Measurements from ENCODE around the gene CCDC38.
A peak's percentile ranks its signal among the peaks of the same experiment; 100 is the strongest.
"Not testable (repeated sequence)": the region's sequence is repeated elsewhere in the genome, so short reads cannot be mapped to it uniquely, and the experiment has no call there.

The CCDC38 gene

DNA sequence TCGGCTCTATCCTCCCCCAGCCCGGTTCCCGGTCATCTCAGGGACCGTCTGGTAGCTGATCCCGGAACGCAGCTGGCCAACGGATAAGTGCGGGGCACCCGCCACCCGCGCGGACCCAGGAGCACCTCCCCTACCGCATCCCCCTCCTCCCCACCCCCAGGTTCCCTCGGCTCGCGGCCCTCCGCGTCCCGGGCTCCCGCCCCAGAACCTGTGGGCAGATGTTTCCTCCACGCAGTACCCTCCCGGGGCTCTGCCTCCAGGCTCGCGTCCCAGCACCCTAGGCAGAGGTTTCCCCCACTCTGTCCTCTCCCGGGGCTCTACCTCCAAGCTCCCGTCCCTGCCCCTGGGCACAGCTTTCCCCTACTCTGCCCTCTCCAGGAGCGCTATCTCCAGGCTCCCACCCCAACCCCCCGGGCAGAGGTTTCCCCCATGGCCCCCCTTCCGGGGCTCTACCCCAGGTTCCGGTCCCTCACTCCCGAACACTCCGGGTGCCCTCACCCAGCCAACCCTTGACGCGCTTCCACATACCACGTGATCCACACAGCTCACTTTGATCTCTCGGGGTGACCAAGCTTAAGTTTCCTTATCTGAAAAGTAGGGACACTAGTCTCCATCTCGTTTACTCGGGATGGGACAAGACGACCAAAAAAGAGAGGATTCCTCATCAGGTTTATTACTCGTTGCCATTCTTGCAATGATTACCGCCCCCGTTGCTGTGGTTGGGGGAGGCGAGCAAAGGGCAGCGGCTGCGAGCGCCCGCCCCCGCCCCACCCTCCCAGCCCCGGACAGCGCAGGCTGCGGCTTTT is at the start of gene CCDC38:
Gene CCDC38 (minus strand): TSS at position 91 of the 806 bp plus-strand sequence. CDS start 6,105 bp downstream, outside the sequence.
- DNase-seq: peak; percentile 83 to 84

DNA sequence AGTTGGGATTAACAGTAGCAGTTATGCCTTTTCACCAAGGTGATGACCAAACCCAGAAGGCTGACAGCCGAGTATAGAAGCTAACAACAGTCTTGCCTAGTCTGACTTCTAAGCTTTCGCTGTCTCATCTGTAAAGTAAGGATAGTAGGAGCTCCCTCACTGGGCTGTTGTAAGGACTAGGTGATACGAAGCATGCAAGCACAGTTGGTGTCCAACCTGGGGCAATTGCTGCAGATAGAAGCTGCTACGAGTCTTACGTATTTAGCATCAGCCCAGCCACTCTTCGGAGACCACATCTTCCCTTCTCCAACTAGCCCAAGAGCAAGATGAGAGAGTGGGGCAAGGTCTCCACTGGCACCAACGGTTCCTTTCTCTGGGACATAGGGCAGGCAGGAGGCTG is 47.7 kb upstream of the CCDC38 start:
- DNase-seq: no peak

DNA sequence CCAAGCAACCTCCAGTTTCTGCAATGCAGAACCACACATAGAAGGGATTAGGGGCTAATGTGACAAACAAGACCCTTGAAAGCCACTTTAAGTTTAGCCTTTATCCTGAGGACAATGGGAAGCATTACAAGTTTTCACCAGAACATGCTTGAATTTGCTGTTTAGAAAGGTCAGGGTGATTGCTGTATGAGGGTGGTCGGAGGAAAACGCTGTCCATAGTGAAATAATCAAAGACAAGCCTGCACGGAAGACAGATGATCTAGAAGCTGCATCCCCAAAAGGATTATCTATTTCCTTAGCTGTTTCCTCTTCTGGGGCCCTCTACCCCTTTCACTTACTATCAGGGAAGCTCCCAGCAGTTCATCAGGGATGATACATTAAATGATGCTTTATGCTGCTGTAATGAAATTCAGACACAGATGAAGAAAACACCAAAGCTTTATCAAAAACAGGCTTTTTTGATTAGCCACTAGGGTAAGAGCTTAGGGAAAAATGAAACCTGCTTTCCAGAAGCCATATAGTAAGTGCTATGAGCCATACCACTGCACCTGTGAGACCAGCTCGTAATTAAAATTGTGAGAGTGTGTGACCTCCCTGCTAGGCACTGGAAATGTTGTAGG is 47.2 kb upstream of the CCDC38 start:
- DNase-seq: no peak

DNA sequence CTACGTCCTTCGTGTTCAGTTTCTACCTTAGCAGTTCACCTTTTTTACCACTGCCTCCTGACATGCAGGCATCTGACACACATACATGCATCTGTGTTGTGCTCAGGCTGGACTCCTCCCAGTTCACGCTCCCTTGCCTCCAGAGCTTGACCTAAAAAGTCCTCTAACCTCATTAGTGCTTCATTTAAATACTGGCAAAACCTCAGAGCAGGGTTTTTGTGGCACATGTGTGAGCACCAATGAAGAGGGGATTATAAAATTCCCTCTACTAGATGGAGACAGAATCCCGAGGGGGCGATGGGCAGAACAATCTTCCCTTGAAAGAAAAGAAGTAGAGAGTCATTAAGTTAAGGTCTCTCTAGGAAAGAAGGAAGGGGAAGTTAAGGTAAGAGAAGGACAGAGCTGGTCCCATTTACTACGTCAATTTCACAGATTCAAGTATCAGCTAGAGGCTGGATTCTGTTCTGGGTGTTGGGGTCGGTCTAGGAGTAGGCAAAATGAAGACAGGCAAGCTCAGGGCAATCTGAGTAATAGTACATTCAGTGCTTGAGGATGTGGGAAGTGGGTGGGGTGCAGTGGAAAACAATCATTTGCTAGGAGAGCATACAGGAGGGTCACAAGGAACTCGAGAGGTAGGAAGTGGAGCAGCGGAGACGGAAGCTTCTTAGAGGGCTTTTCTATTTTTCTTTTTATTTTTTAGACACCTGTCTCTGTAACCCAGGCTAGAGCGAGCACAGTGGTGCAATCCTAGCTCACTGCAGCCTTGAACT is 46.3 kb upstream of the CCDC38 start:
- DNase-seq: no peak

DNA sequence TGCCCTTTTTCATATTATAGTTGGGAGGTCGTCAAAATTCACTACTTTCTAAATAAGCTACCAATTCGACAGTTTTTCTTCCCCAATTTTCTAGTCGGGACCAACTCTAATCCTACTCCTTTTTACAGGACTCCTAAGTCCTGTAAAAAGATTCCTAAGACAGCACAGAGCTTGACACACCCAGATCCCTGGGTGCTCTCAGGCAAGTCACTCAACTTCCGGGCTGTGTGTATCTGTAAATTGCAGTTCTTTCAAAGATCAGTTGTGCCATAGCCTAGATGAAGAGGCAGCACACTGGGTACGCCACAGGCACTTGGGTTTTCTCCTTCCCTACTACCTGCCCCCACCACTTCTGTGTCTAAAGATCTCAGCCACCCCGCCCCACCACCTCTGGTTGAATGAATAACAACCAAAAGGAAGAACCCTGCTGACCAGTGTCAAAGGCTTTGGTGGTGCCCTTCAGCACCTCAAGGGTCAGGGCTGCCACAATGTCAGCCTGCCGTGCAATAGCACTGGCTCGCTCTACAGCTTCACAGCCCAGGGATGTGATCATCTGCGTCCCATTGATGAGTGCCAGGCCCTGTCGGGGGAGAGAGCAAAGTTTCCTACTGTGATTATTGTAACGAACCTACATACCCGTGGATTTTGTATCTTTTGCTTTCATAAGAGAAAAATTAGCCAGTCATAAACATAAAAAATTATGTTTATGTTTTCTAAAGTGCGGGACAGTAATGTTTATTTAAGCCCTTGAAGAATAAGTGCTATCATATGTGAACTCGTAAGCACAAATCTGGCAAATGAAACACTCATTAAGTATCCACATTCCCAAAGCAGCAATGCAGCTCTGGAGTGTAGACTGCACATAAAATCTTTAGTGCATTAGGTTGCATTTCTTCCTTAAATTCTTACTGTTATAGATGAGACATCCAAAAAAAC is 44.5 kb upstream of the CCDC38 start:
- DNase-seq: no peak

DNA sequence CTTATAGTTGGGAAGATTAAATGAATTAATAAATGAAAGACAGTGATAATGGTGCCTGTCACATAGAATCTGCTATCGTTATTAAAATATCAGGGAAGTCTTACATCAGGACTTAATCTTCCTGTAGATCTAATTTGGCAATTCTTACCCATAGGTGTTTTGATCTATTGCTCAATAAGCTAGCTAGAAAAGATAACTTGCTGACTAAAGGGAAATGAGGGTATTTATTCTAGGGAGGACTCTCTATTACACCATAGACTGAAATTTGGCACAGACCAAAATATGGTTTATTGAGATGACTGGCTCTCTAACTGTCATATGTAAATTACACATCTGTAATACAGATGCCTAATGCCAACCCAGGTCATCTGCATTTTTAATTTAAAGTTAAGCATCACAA is 42.3 kb upstream of the CCDC38 start:
- no peak for DNase-seq

DNA sequence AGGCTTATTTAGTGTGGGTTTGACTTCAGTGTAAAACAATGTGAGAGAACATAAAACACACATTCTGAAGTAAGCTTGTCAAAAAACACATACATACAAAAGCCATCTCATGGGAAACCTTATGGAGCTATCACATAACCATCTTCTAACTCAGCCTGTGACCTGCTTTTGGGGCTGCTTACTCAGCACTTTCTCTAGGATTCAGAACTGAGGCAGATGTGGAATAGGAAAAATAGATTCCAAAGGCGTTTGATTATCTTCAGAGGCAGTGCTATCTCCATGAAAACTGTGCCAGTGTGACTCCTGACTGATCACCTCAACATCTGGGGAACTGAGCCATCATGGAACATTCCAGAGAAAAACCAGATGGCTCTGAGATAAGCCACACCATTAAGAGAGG is 40.2 kb upstream of the CCDC38 start:
- no peak for DNase-seq

DNA sequence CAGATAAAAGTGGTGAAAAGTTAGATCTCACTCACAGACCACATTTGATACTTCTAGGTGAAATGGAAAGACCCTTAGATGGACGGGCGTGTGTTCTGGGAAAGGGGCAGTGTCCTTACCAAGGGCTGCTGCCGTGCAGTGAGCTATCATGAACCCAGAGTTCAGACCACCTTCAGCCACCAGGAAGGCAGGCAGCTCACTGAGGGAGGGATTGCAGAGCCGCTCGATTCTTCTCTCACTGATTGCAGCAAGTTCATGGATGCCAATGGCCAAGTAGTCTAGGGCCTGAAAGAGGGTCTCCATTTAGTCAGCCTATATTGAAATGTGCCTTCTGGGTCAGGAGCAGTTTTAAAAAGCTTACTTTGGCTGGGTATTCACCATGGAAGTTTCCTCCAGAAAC is 38.0 kb upstream of the CCDC38 start:
- no peak for DNase-seq

DNA sequence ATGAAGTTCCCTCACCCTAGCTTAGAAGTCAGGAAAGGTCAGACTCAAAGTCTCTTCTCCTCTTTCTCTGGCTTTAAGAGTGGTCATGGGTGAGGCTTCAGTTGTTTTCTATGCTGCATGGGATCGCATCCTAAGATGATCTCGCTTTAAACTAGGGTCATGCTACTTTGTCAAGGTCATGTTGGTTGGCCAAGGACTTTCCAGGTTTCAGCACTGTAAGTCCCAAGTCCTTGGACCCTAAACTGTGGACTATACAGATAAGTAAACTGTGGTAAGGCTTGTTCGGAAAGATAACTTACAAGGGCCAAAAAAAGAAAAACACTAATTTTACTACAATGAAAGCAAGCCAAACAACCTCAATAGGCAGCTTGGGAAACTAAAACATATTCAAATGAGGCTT is 36.4 kb upstream of the CCDC38 start:
- no peak for DNase-seq

DNA sequence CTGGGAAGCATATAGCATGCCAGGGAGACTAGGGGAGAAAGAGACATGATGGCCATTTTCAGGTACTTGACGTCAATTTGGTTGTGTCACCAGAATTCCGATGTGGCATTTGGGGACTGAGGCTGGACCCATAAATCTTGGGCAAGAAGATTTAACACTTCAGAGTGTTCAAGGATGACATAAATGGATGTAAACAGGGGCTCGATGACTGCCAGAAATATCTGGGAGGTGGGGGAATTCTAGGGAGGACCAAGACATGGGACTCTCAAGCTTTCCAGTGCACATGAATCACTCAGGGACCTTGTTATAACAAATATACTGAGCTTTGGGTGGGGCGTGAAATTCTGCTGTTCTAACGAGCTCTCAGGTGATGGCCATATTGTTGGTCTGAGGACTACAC is 35.9 kb upstream of the CCDC38 start:
- DNase-seq: no peak

DNA sequence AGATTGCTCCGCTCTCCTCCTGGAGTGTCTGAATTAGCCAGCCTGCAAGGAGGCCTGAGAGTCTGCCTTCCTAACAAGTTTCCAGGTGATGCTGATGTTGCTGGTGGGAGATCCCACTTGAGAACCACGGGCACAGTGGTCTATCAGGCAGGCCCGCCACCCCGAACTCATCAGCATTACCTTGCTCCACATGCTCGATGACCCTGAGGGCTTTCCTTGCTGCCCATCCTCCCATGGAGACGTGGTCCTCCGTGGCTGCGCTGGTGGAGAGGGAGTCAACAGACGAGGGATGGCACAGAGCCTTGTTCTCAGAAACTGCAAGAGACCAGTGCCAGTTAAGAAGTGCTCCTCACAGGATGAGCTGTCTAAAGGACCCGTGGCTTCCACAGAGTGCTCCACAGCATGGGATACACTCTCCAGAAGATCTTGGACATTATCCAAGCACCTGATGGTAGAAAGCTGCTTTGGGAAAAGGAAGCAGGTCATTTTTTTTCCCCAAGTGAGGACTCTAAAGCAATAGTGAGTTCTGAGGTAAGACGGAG is 35.4 kb upstream of the CCDC38 start:
- no peak for DNase-seq

DNA sequence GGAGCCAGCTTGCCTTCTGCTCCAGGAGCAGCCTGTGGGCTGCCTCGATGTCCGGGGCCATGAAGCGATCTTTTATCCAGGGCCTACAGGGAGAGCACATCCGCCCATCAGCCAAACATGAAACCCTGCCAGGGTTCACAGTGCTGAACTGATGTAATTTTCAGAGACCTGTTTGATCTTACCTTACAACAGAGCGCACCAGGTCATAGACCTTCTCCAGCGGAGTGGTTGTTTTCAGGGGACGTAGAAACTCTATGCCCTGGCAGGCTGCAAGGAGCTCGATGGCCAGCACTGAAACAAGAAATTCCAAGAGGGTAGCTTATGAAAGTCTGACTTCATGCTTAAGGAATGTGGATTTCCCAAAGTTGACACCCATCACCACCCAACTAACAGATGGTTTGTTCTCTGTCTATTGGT is 34.0 kb upstream of the CCDC38 start:
- DNase-seq: no peak

DNA sequence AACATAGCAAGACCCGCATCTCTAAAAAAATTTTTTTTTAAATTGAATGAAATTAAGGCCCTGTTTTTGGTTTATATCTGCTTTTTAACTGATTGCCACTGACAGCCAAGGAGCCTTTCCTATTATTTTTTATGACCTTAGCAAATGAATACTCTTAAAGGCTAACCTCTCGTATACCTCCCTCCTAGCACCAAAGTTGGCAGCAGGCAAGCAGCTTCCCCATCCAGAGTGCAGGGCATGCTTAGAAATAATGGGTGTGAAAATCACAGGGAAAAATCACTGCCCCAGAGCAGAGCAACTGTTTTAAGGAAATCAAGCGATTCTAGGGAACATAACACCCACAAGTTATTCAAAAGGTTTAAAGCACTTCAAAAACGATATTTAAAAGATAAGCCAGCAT is 33.1 kb upstream of the CCDC38 start:
- DNase-seq: no peak

DNA sequence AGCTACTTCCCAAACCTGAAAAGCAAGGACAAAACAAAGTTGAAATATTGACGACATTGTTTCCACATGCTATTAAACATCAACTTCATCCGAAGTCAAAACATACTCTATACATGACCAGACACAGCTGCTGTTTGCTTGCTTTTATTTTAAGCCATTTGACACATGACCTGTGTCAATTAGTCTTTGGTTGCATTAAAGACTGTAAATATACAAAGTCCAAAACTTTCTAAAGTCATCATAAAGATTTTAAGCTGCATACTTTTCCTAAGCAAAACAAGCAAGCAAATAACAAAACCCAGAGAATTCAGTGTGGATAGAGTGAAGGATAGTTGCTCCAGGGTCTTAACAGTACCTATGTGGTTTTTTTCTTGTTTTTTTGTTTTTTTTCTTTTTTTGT is 31.9 kb upstream of the CCDC38 start:
- no peak for DNase-seq

DNA sequence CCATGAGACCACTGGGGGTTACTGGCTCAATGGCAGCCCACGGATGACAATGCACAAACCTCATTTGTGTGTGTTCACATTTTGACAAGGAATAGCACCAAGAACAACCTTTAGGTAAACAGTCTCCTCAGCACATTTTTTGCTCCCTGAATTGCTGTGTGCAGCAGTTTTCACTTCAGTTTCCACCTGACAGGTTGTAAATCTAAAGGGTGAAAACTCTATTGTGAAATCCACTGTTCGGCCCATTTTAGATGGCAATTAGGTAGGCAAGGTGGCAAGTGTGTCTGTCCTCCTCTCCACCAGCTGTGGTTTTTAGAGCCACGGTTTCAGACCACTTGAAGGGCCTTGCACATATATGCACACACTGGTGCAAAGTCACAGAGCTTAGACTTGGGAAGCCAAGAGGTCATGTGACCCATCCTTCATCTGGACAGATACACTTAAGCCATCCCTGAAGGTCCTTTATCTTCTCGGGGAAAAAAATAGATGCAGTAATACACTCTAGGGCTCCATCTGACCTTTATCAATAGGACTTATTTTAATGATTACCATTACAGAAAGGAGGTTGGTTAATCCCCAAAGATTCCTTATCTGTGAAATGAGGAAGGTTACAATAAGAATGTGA is 30.5 kb upstream of the CCDC38 start:
- DNase-seq: no peak

DNA sequence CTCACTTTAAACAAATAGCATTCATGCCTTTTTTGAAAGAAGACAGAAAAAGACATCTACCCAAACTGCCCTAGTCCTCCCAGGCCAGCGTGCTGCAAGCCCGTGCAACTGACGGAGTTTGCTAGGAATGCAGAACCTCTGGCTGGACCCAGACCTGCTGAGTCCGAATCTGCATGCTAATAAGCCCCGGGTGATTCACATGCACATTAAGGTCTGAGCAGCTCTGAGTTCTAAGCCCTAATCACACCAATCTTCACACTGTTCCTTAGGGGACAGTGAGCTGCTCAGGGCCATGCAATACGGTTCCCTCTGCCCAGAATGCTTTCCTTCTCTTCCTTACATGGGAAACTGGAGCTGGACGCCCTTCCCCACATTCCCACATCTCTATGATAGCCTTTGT is 28.5 kb upstream of the CCDC38 start:
- no peak for DNase-seq

DNA sequence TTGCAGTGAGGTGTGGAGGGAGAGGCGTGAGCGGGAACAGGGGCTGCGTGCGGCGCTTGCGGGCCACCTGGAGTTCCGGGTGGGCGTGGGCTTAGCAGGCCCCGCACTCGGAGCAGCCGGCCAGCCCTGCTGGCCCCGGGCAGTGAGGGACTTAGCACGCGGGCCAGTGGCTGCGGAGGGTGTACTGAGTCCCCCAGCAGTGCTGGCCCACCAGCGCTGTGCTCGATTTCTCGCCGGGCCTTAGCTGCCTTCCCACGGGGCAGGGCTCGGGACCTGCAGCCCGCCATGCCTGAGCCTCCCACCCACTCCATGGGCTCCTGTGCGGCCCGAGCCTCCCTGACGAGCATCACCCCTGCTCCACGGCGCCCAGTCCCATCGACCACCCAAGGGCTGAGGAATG is 26.7 kb upstream of the CCDC38 start:
- DNase-seq: not testable (repeated sequence)

DNA sequence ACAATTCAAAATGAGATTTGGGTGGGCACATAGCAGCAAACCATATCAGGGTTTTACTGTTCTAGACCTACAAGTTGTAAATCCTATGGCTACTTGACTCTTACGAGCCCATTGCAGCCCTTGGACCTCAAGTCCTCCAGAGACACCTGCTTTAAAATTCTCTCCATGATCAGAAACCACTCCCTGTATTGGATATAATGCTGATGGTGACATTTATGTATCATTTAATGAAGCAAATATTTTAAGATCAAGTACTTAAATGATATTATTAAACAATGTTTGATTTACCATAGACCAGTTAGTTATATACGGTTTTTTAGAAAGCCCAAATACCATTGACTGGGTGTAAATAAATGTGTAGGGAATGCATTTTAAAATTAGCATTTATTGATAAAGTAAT is 24.9 kb upstream of the CCDC38 start:
- DNase-seq: no peak

DNA sequence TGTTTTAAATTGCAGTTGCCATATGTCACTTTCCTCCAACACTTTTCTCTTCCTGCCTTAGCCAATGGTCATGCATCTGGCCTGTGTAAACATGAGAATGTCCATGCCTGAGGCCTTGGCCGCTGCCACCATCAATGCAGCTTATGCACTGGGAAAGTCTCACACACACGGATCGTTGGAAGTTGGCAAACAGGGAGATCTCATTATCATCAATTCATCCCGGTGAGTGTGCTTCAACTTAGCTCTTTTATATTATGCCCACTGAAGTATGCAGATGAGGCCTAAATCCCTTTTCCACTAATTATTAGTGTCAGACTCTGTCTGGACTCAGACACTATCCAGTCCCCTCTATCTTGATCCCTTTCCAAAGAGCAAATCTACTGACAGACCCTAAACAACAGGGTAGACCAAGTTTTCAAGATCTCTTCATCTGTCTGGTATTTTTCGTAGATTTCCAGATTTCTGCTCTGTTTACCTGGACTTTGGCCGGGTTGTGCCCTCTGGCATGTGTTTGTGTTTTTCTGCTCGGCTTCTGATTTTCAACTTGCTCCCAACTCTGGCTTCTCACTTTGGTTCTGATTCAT is 24.0 kb upstream of the CCDC38 start:
- DNase-seq: no peak

DNA sequence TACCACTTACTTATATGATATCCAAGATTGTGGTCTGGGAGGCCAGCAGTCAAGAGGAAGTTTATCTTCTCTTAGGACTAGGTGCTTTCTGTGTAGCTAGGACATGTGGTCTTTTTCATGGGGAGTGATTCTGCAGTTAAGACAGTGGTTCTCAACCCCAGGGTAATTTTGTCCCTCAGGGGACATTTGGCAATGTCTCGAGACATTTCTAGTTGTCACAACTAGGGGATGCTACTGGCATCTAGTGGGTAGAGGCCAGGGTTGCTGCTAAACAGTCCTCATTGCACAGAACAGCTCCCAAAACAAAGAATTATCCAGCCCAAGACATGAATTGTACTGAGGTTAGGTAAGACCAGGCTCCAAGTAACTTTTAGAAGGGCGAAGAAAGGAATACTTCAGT is 20.7 kb upstream of the CCDC38 start:
- DNase-seq: no peak

DNA sequence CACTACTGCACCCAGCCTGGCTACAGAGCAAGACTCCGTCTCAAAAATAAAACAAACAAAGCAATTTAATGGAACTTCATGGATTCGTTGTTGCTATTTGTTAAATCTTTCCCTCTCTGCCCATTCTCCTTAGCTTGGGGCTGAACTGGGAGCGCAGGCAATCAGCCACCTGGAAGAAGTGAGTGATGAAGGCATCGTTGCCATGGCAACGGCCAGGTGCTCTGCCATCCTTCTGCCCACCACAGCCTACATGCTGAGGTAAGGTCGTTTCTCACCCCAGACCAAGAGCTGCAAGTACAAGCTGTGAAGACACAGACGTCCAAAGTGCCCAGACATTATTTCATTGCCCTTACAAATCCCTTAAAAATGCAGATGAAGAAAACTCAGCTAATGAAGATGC is 19.8 kb upstream of the CCDC38 start:
- no peak for DNase-seq

DNA sequence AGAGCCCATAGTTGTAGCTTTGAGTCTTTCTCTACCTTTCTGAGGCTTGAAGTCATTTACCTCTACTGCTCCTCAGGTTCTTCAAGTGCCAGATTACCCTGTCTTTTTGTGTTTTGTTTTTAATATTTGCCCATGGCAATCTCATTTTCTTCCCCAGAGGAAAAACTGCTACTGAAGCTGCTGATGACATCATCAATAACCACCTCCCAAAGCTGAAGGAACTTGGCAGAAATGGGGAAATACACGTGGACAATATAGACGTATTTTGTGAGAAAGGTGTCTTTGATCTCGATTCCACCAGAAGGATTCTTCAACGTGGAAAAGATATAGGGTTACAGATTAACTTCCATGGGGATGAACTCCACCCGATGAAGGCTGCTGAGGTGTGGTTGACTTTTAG is 17.8 kb upstream of the CCDC38 start:
- no peak for DNase-seq
